GM18861 (cell line): Measurements from ENCODE around the gene ASXL3.

ENCODE experiments used
- ATAC-seq: cut with Tn5 transposase; IDR thresholded peaks from one replicate; pipeline ENCODE4 v1.9.1; 2021; ENCODE audit not compliant: unreplicated experiment

ASXL3 gene

DNA sequence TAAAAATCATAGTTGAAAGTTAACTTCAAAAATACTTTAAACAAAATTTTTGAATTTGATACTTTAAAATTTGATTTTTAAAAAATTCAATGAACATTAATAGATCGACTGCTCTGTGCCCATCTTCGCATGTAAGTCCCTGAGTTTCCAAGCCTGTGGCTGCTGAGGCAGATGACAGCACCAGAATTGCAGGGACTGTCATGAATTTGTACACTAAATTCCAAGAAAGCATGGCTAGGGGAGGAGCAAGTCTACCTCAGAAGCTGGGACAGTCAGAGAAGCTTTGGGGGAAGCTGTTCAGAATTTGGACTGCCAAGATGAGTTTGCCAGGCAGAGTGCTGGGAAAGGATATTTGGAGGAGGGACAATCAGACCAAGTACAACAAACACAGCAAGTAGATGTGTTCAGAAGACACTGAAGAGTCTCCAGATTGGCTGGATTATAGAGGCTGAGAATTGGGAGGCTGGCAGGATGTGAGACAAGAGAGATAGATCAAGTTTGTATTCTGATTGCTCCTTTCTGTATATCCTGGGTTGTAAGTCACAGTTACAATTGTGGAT is 79.0 kb downstream of the ASXL3 start:
- no peak for ATAC-seq

DNA sequence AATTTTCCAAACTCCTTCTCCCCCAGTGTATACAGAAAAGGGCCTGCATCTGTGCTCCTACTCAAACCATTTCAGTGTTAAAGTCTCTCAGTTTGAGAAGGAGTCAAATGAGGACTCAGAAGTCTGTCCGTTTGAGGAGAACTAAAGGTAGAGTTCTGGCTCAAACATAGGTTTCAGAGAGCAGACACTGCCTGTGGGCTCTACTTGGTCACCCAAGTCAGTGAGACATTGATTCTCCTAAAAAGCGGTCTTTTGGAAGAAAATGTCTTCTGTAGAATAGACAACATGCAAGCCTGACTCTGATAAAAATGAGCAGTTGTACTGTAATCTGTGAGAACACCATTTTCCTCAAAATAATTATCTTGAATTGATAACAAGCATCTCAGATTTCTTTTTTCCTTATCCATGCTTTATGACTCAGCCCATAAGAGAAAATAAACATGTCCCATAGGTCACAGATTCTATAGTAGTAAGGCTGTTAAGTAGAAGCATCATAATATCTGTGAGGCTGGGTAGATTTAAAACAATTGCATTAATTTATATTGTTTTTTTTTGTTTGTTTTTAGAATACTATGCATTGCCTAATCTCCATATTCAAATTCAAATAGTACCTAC is 82.8 kb downstream of the ASXL3 start:
- no peak for ATAC-seq

DNA sequence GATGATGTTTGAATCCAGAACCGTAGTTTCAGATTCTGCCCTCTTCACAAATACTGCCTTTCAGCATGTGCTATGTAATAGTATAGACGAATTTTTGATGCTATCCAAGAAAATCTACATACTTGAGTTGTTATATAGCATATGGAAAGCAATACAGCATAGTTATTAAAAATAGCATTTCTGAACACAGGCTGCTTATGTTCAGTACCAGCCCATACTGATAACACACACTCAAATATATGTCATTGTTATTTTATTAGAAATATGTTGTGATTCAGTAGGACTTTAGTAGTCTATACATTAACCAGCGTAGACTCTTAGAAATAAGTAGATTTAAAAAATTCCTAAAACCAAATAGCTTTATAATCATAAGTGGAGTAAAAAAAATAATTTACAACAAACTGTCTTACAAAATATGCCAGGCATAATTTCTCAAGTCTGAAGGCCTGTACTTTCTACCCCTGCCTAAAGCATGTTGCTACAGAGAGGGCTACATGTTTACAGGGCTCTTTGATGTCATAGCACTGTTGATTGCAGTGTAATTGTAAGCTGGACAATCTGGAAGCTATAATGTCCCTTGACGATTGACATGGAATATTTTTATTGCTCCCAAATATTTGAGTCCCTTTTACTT is 86.3 kb downstream of the ASXL3 start:
- no peak for ATAC-seq

DNA sequence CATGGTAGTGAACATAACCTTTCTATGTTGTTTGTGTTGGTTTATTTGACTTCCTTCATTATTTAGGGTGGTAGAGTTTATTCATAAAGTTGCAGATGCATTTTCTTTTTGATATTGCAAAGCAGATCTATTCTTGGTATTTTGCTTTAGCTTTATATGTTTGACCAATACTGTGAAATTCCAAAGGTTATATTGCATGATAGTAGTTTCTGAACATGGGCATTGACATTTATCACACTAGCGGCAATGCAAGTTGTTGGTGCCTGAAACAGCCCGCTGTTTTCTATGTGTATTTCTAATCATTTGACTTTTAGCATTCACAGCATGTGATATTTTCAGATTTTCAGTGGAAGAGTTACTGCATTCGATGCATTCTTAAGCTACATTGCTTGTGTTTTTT is 87.2 kb downstream of the ASXL3 start:
- no peak for ATAC-seq

DNA sequence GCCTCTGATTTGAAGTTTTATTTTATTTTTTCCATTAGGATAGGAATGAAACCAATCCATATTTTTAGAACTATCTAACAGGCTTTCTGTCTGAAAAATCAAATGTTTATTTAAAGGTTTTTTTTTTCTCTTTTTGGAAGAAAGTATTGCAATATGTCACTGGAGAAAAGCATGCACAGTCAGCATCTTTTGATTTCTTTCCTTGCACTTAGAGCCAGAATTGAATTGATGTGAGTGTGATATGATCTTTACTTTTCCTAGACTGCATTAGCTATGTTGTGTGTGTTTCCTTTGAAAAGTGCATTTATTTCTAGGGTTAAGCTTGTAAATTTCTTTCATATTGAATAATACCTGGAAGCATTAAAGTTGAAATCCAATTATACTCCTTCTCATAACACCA is 87.6 kb downstream of the ASXL3 start:
- ATAC-seq: no peak

DNA sequence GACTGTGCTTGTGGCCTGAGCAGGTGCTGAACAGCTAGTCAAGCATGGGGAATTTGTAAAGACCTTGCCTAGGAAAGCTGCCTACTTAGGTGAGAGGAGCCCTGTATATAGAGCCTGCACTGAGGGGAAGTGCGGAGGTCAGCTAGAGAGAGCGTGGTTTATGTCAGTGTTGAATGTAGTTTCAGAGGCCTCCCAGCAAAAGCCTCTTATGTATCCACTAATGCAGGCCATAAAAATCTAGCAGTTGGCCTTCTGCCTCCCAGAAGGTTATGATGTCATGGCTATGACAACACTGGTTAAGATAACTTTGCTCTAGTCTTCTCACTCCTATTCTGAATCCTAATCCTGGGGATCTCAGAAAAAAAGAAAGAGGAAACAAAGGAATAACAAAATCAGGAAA is 88.9 kb downstream of the ASXL3 start:
- ATAC-seq: no peak

DNA sequence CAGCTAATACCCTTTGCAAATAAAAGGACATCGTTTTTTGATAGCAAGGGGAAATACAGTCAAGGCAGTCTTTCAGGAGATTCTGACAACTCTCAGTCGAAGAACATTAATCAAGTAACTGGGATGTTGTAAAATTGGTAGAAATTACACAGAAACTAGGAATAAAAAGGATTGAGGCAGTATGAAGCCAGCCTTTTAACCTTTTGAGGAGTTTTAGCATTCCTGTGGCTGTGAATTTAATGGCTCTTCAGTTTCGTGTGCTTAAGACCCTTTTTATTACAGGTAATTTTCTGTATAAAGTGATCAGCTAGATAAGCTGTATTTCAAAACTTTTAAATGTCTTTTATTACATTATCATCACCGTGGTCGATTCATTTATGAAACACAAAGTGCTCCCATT is 91.6 kb downstream of the ASXL3 start:
- ATAC-seq: no peak

DNA sequence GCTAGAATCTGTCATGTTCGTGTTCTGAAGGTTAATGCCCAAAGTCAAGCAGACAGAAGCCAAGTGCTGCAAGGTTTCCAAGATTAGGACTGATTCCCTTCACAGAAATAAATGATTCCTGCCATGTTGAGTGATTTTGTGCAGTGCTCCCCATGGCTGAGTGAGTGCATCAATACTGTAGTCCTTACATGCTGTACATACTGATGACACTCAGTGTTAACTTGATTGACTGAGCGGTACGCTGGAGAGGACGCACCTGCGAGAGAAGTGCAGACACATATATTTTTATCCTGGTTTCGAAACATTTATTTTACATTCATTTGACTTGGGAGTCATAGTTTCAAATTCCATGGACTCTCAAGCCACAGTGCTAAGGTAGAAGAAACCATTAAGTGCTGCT is 92.0 kb downstream of the ASXL3 start:
- no peak for ATAC-seq

DNA sequence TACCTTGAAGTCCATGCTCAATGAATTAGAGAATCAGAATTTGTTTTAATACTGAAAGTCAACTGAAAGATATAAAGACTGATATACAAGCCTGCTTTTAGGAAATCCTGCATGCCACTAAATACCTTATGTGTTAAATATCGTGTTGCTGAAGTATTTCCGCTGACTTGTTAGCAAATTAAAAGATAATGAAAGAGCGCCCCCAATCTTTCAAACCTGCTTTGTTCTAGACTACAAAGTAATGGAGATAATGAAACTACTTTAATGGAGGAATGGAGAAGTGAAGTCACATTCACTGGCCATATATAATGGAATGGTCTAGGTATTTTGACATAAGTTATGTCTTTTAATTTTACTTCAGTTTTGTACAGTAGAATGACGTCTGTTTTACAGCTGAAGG is 95.7 kb downstream of the ASXL3 start:
- no peak for ATAC-seq

DNA sequence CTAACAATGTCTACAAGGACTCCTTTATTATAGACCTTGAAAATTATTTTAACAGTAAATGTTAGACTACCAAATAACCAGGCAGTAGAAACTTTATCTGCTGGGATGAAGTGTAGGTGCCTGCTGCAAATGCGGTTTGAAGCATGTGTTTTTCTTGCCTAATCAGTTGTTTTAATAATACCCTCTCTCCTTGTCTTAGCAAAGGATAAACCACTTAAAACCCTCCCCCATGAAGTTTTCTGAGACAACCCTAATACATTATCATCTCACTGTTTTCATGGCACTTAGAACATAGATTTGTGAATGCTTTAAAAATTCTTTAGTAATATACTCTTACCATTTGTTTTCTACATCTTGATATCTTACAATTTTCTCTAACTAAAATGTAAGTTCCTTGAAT is 98.6 kb downstream of the ASXL3 start:
- no peak for ATAC-seq

DNA sequence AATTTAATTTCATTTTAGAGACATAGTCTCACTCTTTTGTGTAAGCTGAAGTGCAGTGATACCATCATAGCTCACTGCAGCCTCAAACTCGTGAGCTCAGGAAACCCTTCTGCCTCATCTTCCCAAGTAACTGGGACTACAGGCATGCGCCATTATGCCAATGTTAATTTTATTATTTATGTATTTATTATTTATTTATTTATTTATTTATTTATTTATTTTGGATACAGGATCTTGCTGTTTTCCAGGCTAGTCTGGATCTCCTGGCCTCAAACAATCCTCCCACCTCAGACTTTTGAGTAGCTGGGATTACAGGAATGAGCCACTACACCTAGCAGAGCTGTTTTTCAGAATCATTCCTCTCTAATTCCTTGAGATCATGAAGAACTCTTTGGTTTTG is 99.9 kb downstream of the ASXL3 start:
- no peak for ATAC-seq

DNA sequence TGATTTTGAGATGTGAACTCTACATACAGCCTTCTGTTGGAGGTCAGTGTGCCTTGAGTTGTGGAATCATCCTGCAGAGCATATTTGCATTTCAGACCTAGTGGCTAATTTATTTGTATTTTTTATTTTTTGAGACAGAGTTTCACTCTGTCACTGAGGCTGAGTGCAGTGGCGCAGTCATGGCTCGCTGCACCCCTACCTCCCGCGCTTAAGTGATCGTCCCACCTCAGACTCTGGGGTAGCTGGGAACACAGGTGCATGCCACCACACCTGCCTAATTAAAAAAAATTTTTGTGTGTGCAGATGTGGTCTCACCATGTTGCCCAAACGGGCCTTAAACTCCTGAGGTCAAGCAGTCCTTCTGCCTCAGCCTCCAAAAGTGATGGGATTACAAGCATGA is 104.4 kb downstream of the ASXL3 start:
- no peak for ATAC-seq

DNA sequence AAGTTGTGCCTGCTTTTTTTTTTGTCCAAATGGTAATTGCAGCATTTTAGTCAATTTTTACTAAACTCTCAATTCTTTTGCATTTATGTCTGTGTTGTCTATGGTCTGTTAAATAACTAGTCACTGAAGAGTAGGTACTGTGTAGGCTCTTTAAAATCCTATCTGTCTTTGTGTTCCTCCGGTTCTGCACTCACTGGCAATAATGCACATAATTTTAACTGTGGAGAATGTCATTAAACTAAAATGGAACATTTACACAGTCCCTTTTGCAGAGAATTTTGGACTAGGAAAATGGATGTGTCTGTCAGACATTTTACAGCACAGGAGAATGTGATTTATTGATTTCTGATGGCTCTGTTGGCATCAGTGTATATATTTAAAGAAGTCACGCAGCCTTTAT is 116.6 kb downstream of the ASXL3 start:
- no peak for ATAC-seq

DNA sequence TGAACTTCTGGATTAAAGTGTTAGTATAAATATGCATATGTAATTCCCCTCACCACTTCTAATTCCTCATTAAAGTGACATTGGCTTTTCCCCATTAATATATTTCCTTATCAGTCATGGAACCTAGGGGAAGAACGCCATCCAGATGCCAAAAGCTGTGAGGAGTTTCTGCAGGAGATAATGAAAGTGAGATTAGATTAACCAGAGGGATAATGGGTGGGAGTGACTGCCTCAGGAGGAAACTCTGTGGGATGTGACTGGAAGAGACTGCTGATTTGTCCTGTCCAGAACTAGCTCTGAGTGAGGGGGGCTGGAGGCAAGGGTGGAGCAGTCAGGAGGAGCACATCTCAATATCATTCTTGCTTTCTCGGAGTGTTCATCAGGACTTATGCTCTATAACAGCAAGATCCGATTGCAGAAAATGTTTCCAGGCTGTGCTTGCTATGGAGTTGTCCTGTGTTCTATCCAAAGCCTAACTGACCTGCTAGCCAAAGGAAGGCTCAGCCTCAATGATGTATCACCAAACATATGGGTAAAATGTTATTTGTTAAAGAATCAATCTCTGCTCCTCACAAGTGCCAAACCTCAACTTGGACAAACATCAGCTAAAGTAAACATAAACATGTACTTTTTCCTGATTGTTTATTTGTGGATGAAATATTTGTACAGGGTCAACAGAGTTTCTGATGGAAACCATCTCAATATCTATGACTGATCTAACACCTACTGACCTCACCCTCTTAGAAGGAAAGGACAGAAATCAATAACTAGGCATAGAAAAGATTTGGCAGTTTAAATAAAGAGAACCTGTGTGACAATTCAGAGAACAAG is 118.5 kb downstream of the ASXL3 start:
- ATAC-seq: no peak

DNA sequence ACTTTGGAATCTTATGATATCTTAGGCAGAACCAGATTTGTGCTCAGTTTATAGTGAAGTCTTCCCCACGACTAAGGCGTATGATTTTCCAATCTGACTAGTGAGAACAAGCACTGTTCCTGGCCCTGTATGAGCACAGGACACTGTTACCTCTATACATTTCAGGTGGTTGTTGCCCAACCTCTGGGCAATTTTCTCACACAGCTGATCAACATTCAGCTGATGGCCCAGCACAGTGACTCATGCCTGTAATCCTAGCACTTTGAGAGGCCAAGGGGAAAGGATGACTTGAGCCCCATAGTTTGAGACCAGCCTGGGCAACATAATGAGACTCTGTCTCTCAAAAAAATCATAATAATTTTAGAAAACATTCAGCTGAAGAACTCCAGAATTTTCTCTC is 119.5 kb downstream of the ASXL3 start:
- ATAC-seq: no peak

DNA sequence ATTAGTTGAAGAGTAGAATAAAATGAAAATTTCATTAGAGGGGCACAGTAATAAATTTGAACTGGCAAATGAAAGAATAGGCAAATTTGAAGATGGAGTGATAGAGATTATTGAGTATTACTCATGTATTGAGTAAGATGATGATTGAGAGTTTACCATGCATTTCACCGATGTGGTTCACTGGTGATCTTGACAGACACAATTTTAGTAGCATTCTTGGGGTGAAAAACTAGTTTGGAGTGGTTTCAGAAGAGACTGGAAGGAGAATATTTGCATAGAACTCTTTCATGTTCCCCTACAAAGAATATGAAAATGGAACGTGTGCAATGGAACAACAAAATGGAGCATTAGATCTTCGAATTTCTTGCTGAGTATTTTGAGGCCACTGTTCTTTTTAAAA is 121.4 kb downstream of the ASXL3 start:
- no peak for ATAC-seq

DNA sequence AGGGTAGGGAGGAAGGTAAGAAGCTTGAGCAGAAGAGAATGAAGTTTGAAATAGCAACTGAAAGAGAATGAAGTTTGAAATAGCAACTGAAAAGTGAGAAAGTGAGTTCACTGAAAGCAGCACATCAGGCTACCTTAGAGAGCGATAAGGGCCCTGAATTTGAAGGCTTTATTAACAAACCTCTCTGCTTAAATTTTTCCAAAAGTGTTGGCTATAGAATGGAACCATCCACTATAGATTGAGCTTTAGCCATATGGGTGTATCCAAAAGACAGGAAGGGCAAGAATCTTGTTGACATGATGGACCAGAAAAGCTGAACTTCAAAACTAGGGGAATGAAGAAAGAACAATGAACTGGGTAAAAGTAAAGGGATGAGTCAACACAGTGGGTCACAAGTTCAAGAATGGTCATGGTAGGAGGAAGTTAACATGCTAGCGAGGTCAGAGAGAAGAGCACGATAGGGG is 122.5 kb downstream of the ASXL3 start:
- no peak for ATAC-seq

DNA sequence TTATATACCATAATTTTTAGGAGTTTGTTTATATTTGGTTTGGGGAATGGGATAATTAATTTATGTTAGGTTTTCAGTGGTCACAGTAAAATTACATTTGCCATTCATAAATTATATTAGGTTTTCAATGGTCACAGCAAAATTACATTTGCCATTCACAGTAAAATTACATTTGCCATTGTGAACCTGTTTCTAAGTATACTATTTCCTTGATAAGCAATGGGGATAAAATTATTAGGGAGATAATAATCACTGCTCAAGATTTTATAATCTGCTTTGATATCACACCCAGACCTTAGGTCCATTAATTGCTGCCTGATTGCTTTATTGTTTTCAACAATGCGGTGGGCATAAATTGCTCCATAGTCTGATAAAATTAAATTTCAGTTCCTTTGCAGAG is 124.6 kb downstream of the ASXL3 start:
- no peak for ATAC-seq

DNA sequence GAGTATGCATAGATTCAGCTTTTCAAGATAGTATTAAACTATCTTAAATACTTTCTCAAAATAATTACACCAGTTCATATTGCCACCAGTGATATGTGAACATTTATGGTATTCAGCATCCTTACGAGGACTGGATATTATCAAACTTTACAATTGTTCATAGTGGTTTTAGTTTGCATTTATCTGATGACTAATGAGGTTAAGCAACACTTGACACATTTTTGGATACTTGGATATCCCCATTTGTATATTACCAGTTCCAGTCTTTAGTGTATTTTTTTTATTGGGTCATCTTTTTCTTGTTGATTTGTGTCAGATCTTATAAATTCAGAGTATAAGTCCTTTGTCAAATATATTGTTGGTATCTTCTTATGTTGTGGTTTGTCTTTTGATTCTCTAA is 128.4 kb downstream of the ASXL3 start:
- ATAC-seq: no peak

DNA sequence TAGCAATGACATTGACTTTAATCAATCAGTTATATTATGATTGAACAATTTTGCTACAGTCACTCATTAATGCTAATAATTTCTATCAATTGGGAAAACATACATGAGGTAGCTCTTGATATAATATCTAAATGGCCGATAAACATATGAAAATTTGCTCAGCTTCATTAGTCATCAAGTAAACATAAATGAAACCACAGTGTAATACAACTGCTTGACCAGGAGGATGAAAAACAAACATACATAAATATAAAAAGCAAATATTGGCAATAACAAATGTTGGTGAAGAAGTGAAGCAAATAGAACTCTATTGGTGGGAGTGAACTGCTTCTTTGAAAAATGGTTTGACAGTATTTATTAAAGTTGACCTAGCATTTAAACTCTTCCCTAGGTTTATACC is 130.9 kb downstream of the ASXL3 start:
- ATAC-seq: no peak

DNA sequence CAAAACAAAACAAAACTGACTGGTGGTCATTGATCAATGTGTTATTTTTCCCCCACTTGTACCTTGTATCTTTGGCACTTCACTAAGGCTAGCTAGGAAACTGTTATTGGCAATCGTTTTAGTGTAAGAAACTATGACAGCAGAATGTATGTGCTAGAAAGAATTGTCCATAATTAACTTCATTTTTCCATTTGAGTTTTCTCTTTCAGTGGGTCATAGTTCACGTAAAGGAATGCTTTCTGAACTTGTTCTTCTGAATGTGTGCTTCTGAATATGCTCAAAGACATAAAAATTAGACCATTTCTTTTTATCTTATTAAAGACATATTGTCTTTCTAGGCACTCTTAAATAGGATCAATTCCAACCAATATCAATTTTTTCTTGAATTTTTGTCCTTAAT is 132.2 kb downstream of the ASXL3 start:
- ATAC-seq: no peak

DNA sequence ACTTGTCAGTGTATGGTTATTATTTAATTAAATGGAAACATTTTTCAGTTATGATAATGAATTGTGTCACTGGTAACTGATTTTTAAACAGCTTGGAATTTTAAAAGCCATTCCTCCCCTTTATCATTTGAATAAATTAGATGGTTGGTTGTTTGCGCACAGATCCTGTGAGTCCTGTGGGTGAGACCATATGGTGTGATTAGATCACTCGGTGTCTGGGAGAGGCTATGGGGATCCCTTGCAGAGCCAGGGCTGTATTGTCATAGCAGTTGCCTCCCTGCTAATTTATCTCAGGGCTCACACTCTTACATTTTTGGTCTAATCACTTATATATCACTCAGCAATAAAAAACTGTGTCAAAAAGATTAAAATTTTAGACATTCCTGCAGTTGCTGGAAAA is 133.5 kb downstream of the ASXL3 start:
- no peak for ATAC-seq
